ENCODE measurements around the gene KSR1.

DNA sequence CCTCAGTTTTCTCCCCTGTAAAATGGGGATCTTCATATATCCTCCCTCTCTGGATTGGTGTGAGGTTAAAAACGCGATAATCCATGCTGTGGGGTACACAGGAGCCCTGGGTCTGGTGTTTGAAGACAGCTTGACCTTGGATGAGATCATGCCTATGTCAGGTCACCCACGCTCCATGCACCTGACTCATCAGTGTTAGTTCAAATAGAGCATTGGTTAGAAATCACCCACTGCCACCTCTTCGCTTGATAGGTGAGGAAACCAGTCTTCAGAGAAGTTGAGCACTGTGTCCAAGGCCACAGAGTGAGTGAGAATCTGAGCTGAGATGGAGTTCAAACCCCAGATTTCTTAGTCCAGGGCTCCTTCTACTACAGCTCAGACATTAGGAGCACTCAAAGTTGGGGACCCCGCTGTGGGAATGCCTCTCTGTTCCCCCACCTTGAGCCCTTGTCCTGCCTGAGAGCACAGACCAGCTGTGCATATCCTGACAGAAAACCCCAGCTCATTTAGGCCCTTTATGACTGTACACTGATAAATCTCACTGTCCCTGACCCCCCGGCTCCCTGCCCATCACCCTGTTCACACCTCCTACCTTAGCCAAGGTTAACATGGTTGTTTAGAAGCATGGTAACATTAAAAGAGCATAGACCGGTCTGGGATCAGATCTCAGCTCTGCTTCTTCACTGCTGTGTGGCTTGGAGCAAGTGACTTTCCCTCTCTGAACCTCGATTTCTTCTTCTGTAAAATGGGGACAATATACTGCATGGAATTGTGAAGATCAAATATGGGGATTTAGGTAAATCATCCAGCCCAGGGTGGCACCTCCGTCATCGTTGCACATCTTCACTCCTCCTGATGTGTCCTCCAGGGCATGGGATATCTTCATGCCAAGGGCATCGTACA, 152.3 kb downstream of the KSR1 start:
- TF ChIP-seq, protein P1, sequence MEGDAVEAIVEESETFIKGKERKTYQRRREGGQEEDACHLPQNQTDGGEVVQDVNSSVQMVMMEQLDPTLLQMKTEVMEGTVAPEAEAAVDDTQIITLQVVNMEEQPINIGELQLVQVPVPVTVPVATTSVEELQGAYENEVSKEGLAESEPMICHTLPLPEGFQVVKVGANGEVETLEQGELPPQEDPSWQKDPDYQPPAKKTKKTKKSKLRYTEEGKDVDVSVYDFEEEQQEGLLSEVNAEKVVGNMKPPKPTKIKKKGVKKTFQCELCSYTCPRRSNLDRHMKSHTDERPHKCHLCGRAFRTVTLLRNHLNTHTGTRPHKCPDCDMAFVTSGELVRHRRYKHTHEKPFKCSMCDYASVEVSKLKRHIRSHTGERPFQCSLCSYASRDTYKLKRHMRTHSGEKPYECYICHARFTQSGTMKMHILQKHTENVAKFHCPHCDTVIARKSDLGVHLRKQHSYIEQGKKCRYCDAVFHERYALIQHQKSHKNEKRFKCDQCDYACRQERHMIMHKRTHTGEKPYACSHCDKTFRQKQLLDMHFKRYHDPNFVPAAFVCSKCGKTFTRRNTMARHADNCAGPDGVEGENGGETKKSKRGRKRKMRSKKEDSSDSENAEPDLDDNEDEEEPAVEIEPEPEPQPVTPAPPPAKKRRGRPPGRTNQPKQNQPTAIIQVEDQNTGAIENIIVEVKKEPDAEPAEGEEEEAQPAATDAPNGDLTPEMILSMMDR (IDR thresholded peaks at IDR 0.05) = no peak
- no peak for TF ChIP-seq POLR2A (IDR thresholded peaks at IDR 0.05)

Measured in vagina (tissue), 2 donors.